Uterus (tissue), 4 donors: ENCODE measurements around the gene CHST15. TPM values are rescaled to one million over a fixed set of nuclear protein-coding genes. Genes with fewer than 3 reads are reported as not detected.
A peak's percentile ranks its signal among the peaks of the same experiment; 100 is the strongest.

ENCODE experiments used
- DNase-seq, 2 donors: peaks; one replicate each; pipeline ENCODE4 v3.0.0-alpha.2; 2019 to 2020
- H3K27ac ChIP-seq, 2 donors: fragments of 200-600 bp; sonication (generic); 1 replicate in 1 of 2; 2 replicates in 1 of 2; pipeline ENCODE4 v1.5.1; 2016 to 2018
- H3K27me3 ChIP-seq, 2 donors: fragments of 200-600 bp; sonication (generic); one replicate each; pipeline ENCODE4 v1.5.1; 2018 to 2019; ENCODE audit warnings: control low read depth in 1 of 2
- H3K36me3 ChIP-seq, 2 donors: fragments of 200-600 bp; sonication (generic); one replicate each; pipeline ENCODE4 v1.5.1; 2019; ENCODE audit warnings: control low read depth in 1 of 2
- H3K4me1 ChIP-seq, 2 donors: fragments of 200-600 bp; sonication (generic); one replicate each; pipeline ENCODE4 v1.5.1; 2018 to 2019; ENCODE audit warnings: control low read depth in 1 of 2
- H3K4me3 ChIP-seq, 2 donors: fragments of 200-600 bp; sonication (generic); 1 replicate in 1 of 2; 2 replicates in 1 of 2; pipeline ENCODE4 v1.5.1; 2018 to 2019; ENCODE audit warnings: mild to moderate bottlenecking in 1 of 2
- H3K9me3 ChIP-seq, 2 donors: fragments of 200-600 bp; sonication (generic); one replicate each; pipeline ENCODE4 v1.5.1; 2019; ENCODE audit warnings: control low read depth in 1 of 2
- CTCF ChIP-seq, 4 experiments: fragments of 200-600 bp in 2 of 4; fragments of 450-650 bp in 2 of 4; sonication (generic) in 2 of 4; IDR thresholded peaks; one replicate each; pipeline ENCODE4 v1.5.1; 2016 to 2019; ENCODE audit warnings: antibody characterized with exemption in 4 of 4, mild to moderate bottlenecking in 2 of 4, moderate library complexity in 1 of 4
- POLR2A ChIP-seq, 2 donors: fragments of 450-650 bp; IDR thresholded peaks; one replicate each; pipeline ENCODE4 v1.6.1; 2016; ENCODE audit warnings: antibody characterized with exemption in 2 of 2, mild to moderate bottlenecking in 1 of 2, moderate library complexity in 1 of 2
- intact Hi-C: fragments of 100-400 bp; cut with DNase I; formaldehyde crosslinking; loops from one replicate; pipeline ENCODE4 v1.15.1; 2023; ENCODE audit warnings: low total_unique reads
- total RNA-seq, 4 donors: library from RNA; depleted of rRNA in 3 of 4; stranded (reverse); fragments of >200 nt in 3 of 4; gene quantifications; one replicate each; pipeline versions ENCODE4 v1.1.0 to v1.2.4, GENCODE V29; 2014 to 2023
- donor health status: DM: yes; HTN: yes; CAD: no.

The CHST15 gene
- total RNA-seq, 4 donors from 2014 or later, result 9.7 to 28.5 (median 17.8) TPM

GRCh38 chr10:124112891-124113580 lies 19.6 kb upstream of the CHST15 start:
- DNase-seq, result no peak
- H3K4me3 ChIP-seq, result no peak overlapping the region
- H3K36me3 ChIP-seq, result no peaks in the 10 kb centered on the region
- no peaks in the 10 kb centered on the region for H3K27me3 ChIP-seq
- H3K27ac ChIP-seq, result no peak overlapping the region
- H3K9me3 ChIP-seq, result no peaks in the 10 kb centered on the region
- H3K4me1 ChIP-seq, result no peaks in the 10 kb centered on the region
- TF ChIP-seq POLR2A (IDR thresholded peaks at IDR 0.05), result no peak
- intact Hi-C loops, result no loop called here

GRCh38 chr10:124110882-124111281 lies 17.5 kb upstream of the CHST15 start:
- H3K36me3 ChIP-seq, result no peaks in the 10 kb centered on the region
- no peak for DNase-seq
- no peak overlapping the region for H3K27ac ChIP-seq
- no peaks in the 10 kb centered on the region for H3K27me3 ChIP-seq
- no peaks in the 10 kb centered on the region for H3K9me3 ChIP-seq
- no peak overlapping the region for H3K4me3 ChIP-seq
- H3K4me1 ChIP-seq, result no peaks in the 10 kb centered on the region
- TF ChIP-seq CTCF (IDR thresholded peaks at IDR 0.05) (no peak), POLR2A (IDR thresholded peaks at IDR 0.05) (no peak)
- intact Hi-C loops, result no loop called here

GRCh38 chr10:124109261-124109660 lies 15.9 kb upstream of the CHST15 start:
- no peak for TF ChIP-seq POLR2A (IDR thresholded peaks at IDR 0.05)
- no peak for TF ChIP-seq CTCF (IDR thresholded peaks at IDR 0.05)
- Histone ChIP-seq H3K27me3 (no peaks in the 10 kb centered on the region), H3K27ac (no peak overlapping the region), H3K9me3 (no peaks in the 10 kb centered on the region), H3K36me3 (no peaks in the 10 kb centered on the region), H3K4me3 (no peak overlapping the region), H3K4me1 (no peaks in the 10 kb centered on the region)
- no peak for DNase-seq
- intact Hi-C loops, result no loop called here

- no peaks in the 10 kb centered on the region for H3K4me1 ChIP-seq
- H3K9me3 ChIP-seq, result no peaks in the 10 kb centered on the region
- no peaks in the 10 kb centered on the region for H3K36me3 ChIP-seq
- no peak overlapping the region for H3K4me3 ChIP-seq
- TF ChIP-seq POLR2A (IDR thresholded peaks at IDR 0.05), result no peak
- no peak for DNase-seq
- intact Hi-C loops, result no loop called here
- H3K27me3 ChIP-seq, result no peaks in the 10 kb centered on the region
- peak overlapping the region in 1 of 2 donors; percentile 66 for H3K27ac ChIP-seq
Observed at GRCh38 chr10:124107072-124107471, 13.7 kb upstream of the CHST15 start.

- Histone ChIP-seq H3K27ac (peak overlapping the region; percentile 66 to 72), H3K36me3 (no peaks in the 10 kb centered on the region), H3K9me3 (no peaks in the 10 kb centered on the region), H3K27me3 (no peaks in the 10 kb centered on the region), H3K4me3 (no peak overlapping the region), H3K4me1 (no peaks in the 10 kb centered on the region)
- peak; percentile 87 to 89 for DNase-seq
- intact Hi-C loops, result no loop called here
- TF ChIP-seq POLR2A (IDR thresholded peaks at IDR 0.05) (no peak), CTCF (IDR thresholded peaks at IDR 0.05) (no peak)
Observed at GRCh38 chr10:124106241-124106879, 13.0 kb upstream of the CHST15 start.

- no peak for TF ChIP-seq POLR2A (IDR thresholded peaks at IDR 0.05)
- no peak for TF ChIP-seq CTCF (IDR thresholded peaks at IDR 0.05)
- no peaks in the 10 kb centered on the region for H3K9me3 ChIP-seq
- H3K4me3 ChIP-seq, result no peak overlapping the region
- H3K4me1 ChIP-seq, result no peaks in the 10 kb centered on the region
- peak overlapping the region; percentile 66 to 72 for H3K27ac ChIP-seq
- H3K36me3 ChIP-seq, result no peaks in the 10 kb centered on the region
- intact Hi-C loops, result no loop called here
- no peaks in the 10 kb centered on the region for H3K27me3 ChIP-seq
- DNase-seq, result no peak
Observed at GRCh38 chr10:124105594-124105993, 12.2 kb upstream of the CHST15 start.
